DOHH2 (cell line): Measurements from ENCODE around the gene DNMT1.

Experiments used
- EZH2phosphoT487 ChIP-seq: fragments of 200-600 bp; sonication (generic); IDR thresholded peaks from 2 replicates; pipeline ENCODE4 v1.6.1; 2017; ENCODE audit warnings: borderline replicate concordance, mild to moderate bottlenecking, antibody characterized with exemption, low read length, moderate library complexity, mixed read lengths
- TF ChIP-seq, protein P1 (sequence below): fragments of 200-600 bp; sonication (generic); IDR thresholded peaks from one replicate; pipeline ENCODE4 v1.5.1; 2014; ENCODE audit warnings: antibody characterized with exemption, mild to moderate bottlenecking, low read depth, low read length; ENCODE audit not compliant: poor library complexity, severe bottlenecking

DNA sequence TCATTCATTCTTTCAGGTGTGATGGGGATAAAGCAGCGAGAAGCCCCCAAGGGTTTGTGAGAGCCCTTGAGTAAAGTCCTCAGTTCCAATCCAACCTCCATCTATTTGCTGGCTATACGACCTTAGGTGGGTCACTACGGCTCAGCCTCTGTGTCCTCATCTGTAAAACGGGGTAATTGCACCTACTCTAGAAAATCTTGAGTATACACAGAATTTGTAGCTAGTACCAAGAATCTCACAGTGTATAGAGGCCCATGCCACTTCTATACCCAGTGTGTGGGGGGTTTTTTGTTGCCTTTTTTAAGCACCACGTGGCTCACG, 406 bp upstream of the DNMT1 start:
- TF ChIP-seq, protein P1, sequence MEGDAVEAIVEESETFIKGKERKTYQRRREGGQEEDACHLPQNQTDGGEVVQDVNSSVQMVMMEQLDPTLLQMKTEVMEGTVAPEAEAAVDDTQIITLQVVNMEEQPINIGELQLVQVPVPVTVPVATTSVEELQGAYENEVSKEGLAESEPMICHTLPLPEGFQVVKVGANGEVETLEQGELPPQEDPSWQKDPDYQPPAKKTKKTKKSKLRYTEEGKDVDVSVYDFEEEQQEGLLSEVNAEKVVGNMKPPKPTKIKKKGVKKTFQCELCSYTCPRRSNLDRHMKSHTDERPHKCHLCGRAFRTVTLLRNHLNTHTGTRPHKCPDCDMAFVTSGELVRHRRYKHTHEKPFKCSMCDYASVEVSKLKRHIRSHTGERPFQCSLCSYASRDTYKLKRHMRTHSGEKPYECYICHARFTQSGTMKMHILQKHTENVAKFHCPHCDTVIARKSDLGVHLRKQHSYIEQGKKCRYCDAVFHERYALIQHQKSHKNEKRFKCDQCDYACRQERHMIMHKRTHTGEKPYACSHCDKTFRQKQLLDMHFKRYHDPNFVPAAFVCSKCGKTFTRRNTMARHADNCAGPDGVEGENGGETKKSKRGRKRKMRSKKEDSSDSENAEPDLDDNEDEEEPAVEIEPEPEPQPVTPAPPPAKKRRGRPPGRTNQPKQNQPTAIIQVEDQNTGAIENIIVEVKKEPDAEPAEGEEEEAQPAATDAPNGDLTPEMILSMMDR, result no peak
- TF ChIP-seq EZH2phosphoT487, result no peak
